IPS-18a (cell line): ENCODE results near the gene ATP9A.

Experiments
- H3K27ac ChIP-seq: one replicate; pipeline ENCODE4 v1.5.1; 2013; ENCODE audit warnings: low read length
- H3K27me3 ChIP-seq: one replicate; pipeline ENCODE4 v1.6.1; 2013; ENCODE audit warnings: mild to moderate bottlenecking, low read length; ENCODE audit not compliant: control insufficient read depth, insufficient read depth
- H3K36me3 ChIP-seq: one replicate; pipeline ENCODE4 v1.6.1; 2013; ENCODE audit warnings: low read depth, low read length; ENCODE audit not compliant: control insufficient read depth
- H3K4me1 ChIP-seq: one replicate; pipeline ENCODE4 v1.6.1; 2013; ENCODE audit warnings: low read depth, low read length; ENCODE audit not compliant: control insufficient read depth
- H3K4me3 ChIP-seq: one replicate; pipeline ENCODE4 v1.5.1; 2013; ENCODE audit warnings: low read length
- H3K9ac ChIP-seq: one replicate; pipeline ENCODE4 v1.6.1; 2013; ENCODE audit warnings: mild to moderate bottlenecking, low read length, moderate library complexity
- H3K9me3 ChIP-seq: one replicate; pipeline ENCODE4 v1.6.1; 2013; ENCODE audit warnings: low read depth, low read length; ENCODE audit not compliant: control insufficient read depth

The ATP9A gene

DNA sequence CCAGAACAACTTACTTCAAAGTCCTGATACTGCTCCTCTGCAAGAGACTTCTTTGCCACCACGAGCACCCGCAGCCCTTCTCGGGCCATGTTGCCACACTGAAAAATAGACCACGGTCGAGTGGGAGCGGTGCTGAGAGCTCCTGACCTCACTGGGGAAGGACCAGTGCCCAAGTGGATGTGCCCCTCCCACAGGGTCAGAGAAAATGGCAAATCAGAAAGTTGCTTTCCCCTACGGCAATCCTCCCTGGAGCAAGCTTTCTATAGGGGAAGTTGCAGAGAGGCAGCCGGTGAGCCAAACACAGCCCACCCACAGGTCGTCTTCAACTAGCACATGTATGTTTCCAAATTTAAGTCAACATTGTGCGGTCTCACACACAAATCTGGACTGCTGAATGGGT, 140.6 kb downstream of the ATP9A start:
- Histone ChIP-seq H3K4me1 (no peaks in the 10 kb centered on the region), H3K9me3 (no peaks in the 10 kb centered on the region), H3K27me3 (no peaks in the 10 kb centered on the region), H3K9ac (no peak overlapping the region), H3K4me3 (no peak overlapping the region), H3K27ac (no peak overlapping the region), H3K36me3 (no peaks in the 10 kb centered on the region)

DNA sequence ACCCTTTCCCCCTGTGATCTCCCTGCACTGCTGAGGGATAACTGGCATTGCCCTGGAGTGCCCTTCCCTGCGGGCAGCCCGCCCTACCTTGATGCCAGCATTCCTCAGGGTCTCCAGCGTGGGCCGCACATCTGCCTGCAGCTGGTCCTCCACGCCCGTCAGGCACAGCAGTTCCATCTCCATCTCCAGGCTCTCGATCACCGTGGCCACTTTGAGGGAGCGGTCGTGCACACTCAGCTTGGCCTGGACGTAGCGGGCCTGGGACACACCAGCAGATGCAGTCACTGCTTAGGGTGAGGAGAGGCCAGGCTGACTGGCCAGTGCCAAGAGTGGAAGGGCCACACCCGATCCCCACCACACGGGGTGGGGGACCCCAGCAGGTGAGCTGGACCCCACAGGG, 143.1 kb downstream of the ATP9A start:
- no peak overlapping the region for H3K9ac ChIP-seq

DNA sequence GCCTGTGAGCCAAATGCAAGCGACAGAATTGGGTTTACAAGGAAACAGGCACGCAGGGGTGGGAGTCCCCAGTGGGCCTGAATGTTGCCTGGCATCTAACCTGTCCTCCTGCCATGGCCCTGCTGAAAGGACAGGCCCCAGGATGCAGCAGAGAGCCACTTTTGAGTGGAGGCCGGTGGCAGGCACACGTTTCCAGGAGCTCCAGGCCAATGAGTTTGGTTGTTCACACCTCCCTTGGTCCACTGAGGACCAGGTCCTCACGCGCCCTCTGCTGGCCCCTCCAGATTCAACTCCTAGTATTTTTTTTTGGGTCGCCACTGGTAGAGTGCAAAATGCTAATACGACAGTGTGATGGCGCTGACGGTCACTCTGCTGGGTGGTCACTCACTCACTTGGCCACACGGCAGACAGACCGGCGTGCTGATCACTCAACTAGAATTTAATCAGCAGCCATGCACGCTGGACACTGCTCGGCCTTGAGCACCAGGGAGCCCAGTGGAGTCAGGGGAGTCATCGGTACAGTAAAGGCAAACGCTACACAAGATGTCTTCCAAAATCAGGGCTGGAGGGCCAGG, 143.9 kb downstream of the ATP9A start:
- Histone ChIP-seq H3K9ac (no peak overlapping the region), H3K36me3 (no peaks in the 10 kb centered on the region), H3K4me1 (no peaks in the 10 kb centered on the region), H3K27me3 (no peaks in the 10 kb centered on the region), H3K9me3 (no peaks in the 10 kb centered on the region), H3K27ac (no peak overlapping the region), H3K4me3 (no peak overlapping the region)

More for the DNA sequence above, 143.1 kb downstream of the ATP9A start:
- H3K9me3 ChIP-seq = no peaks in the 10 kb centered on the region
- no peak overlapping the region for H3K27ac ChIP-seq
- no peaks in the 10 kb centered on the region for H3K36me3 ChIP-seq
- H3K4me3 ChIP-seq = no peak overlapping the region
- no peaks in the 10 kb centered on the region for H3K4me1 ChIP-seq
- H3K27me3 ChIP-seq = no peaks in the 10 kb centered on the region

DNA sequence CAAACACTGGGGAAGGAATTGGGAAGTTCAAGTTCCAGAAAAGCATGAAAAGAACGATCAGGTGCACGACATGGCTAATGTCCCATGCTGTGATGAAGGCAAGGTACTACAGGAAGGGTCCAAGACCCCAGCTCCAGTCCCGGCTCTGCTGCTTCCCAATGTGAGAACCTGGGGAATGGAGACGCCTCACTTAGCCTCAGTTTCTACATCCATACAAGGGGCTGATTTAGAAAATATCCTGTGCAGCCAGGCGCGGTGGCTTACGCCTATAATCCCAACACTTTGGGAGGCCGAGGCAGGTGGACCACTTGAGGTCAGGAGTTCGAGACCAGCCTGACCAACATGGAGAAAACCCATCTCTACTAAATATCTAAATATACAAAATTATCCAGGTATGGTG, 144.9 kb downstream of the ATP9A start:
- Histone ChIP-seq H3K36me3 (no peaks in the 10 kb centered on the region), H3K9me3 (no peaks in the 10 kb centered on the region), H3K27me3 (no peaks in the 10 kb centered on the region), H3K4me1 (no peaks in the 10 kb centered on the region), H3K9ac (no peak overlapping the region), H3K27ac (no peak overlapping the region), H3K4me3 (no peak overlapping the region)

GRCh38 chr20:51622004-51622874, 146.0 kb downstream of the ATP9A start:
- Histone ChIP-seq H3K36me3 (no peaks in the 10 kb centered on the region), H3K4me1 (no peaks in the 10 kb centered on the region), H3K9me3 (no peaks in the 10 kb centered on the region), H3K27me3 (no peaks in the 10 kb centered on the region), H3K9ac (no peak overlapping the region), H3K4me3 (no peak overlapping the region), H3K27ac (no peak overlapping the region)

- Histone ChIP-seq H3K4me1 (no peaks in the 10 kb centered on the region), H3K27me3 (no peaks in the 10 kb centered on the region), H3K9me3 (no peaks in the 10 kb centered on the region), H3K4me3 (no peak overlapping the region), H3K9ac (no peak overlapping the region), H3K36me3 (no peaks in the 10 kb centered on the region), H3K27ac (no peak overlapping the region)
Measured at GRCh38 chr20:51620432-51620831, 147.8 kb downstream of the ATP9A start.

- Histone ChIP-seq H3K9ac (no peak overlapping the region), H3K4me3 (no peak overlapping the region), H3K4me1 (no peaks in the 10 kb centered on the region), H3K27me3 (no peaks in the 10 kb centered on the region), H3K27ac (no peak overlapping the region), H3K9me3 (no peaks in the 10 kb centered on the region), H3K36me3 (no peaks in the 10 kb centered on the region)
Measured at GRCh38 chr20:51616060-51616459, 152.1 kb downstream of the ATP9A start.

- Histone ChIP-seq H3K9ac (no peak overlapping the region), H3K27me3 (no peaks in the 10 kb centered on the region), H3K4me3 (no peak overlapping the region), H3K36me3 (no peaks in the 10 kb centered on the region), H3K9me3 (no peaks in the 10 kb centered on the region), H3K27ac (no peak overlapping the region), H3K4me1 (no peaks in the 10 kb centered on the region)
Measured at GRCh38 chr20:51614687-51615086, 153.5 kb downstream of the ATP9A start.

- Histone ChIP-seq H3K9ac (no peak overlapping the region), H3K9me3 (no peaks in the 10 kb centered on the region), H3K27ac (no peak overlapping the region), H3K4me3 (no peak overlapping the region), H3K27me3 (no peaks in the 10 kb centered on the region), H3K4me1 (no peaks in the 10 kb centered on the region), H3K36me3 (no peaks in the 10 kb centered on the region)
Measured at GRCh38 chr20:51613580-51613979, 154.6 kb downstream of the ATP9A start.

- Histone ChIP-seq H3K27me3 (no peaks in the 10 kb centered on the region), H3K9me3 (no peaks in the 10 kb centered on the region), H3K4me3 (no peak overlapping the region), H3K36me3 (no peaks in the 10 kb centered on the region), H3K9ac (no peak overlapping the region), H3K27ac (no peak overlapping the region), H3K4me1 (no peaks in the 10 kb centered on the region)
Measured at GRCh38 chr20:51612896-51613295, 155.3 kb downstream of the ATP9A start.

- no peak overlapping the region for H3K4me3 ChIP-seq
- H3K9ac ChIP-seq = no peak overlapping the region
- H3K9me3 ChIP-seq = no peaks in the 10 kb centered on the region
- H3K27ac ChIP-seq = no peak overlapping the region
- no peaks in the 10 kb centered on the region for H3K4me1 ChIP-seq
- H3K36me3 ChIP-seq = no peaks in the 10 kb centered on the region
- no peaks in the 10 kb centered on the region for H3K27me3 ChIP-seq
Measured at GRCh38 chr20:51611625-51611890, 156.6 kb downstream of the ATP9A start.
